DOHH2 (cell line): ENCODE results near the gene CCL19.
A peak's percentile ranks its signal among the peaks of the same experiment; 100 is the strongest.

Experiments used
- H3F3A ChIP-seq: fragments of 200-600 bp; sonication (generic), shearing (Covaris generic); 2 replicates; pipeline ENCODE4 v1.6.0; 2016; ENCODE audit warnings: antibody characterized with exemption, mild to moderate bottlenecking; ENCODE audit not compliant: control insufficient read depth, insufficient read depth
- H3K27ac ChIP-seq: fragments of 200-600 bp; sonication (generic); 2 replicates; pipeline ENCODE4 v1.5.1; 2014; ENCODE audit warnings: low read depth, mild to moderate bottlenecking, low read length, moderate library complexity
- H3K27me3 ChIP-seq: fragments of 200-600 bp; sonication (generic); 2 replicates; pipeline ENCODE4 v1.6.1; 2014; ENCODE audit warnings: mild to moderate bottlenecking, low read length, mixed read lengths; ENCODE audit not compliant: control insufficient read depth
- H3K36me3 ChIP-seq: fragments of 200-600 bp; sonication (generic); 2 replicates; pipeline ENCODE4 v1.6.1; 2014; ENCODE audit warnings: mild to moderate bottlenecking, low read length, moderate library complexity, mixed read lengths; ENCODE audit not compliant: control insufficient read depth
- H3K4me1 ChIP-seq: fragments of 200-600 bp; sonication (generic); 2 replicates; pipeline ENCODE4 v1.6.1; 2014; ENCODE audit warnings: mild to moderate bottlenecking, low read length, mixed read lengths; ENCODE audit not compliant: control insufficient read depth
- H3K4me2 ChIP-seq: fragments of 200-600 bp; sonication (generic); 2 replicates; pipeline ENCODE4 v1.6.0; 2014; ENCODE audit warnings: mild to moderate bottlenecking, low read length, moderate library complexity
- H3K4me3 ChIP-seq: fragments of 200-600 bp; sonication (generic); 2 replicates; pipeline ENCODE4 v1.5.1; 2014; ENCODE audit warnings: mild to moderate bottlenecking, low read length, mixed read lengths
- H3K79me2 ChIP-seq: fragments of 200-600 bp; sonication (generic); 2 replicates; pipeline ENCODE4 v1.6.1; 2014; ENCODE audit warnings: mild to moderate bottlenecking, low read length, mixed read lengths; ENCODE audit not compliant: control insufficient read depth
- H3K9me2 ChIP-seq: fragments of 200-600 bp; sonication (generic); replicated peaks from 2 replicates; pipeline ENCODE4 v1.6.1; 2014; ENCODE audit warnings: mild to moderate bottlenecking, low read length, mixed read lengths; ENCODE audit not compliant: control insufficient read depth
- H3K9me3 ChIP-seq: fragments of 200-600 bp; sonication (generic); 2 replicates; pipeline ENCODE4 v1.6.1; 2014; ENCODE audit warnings: antibody characterized with exemption, low read length, mixed read lengths; ENCODE audit not compliant: control insufficient read depth, insufficient read depth
- H4K20me1 ChIP-seq: fragments of 200-600 bp; sonication (generic); 2 replicates; pipeline ENCODE4 v1.6.0; 2014; ENCODE audit warnings: low read depth, mild to moderate bottlenecking, antibody characterized with exemption, low read length, moderate library complexity; ENCODE audit not compliant: control insufficient read depth, insufficient read depth
- CTCF ChIP-seq: fragments of 200-600 bp; sonication (generic); IDR thresholded peaks from one replicate; pipeline ENCODE4 v1.5.1; 2014; ENCODE audit warnings: antibody characterized with exemption, mild to moderate bottlenecking, low read depth, low read length; ENCODE audit not compliant: poor library complexity, severe bottlenecking
- EZH2phosphoT487 ChIP-seq: fragments of 200-600 bp; sonication (generic); IDR thresholded peaks from 2 replicates; pipeline ENCODE4 v1.6.1; 2017; ENCODE audit warnings: borderline replicate concordance, mild to moderate bottlenecking, antibody characterized with exemption, low read length, moderate library complexity, mixed read lengths

The CCL19 gene

DNA sequence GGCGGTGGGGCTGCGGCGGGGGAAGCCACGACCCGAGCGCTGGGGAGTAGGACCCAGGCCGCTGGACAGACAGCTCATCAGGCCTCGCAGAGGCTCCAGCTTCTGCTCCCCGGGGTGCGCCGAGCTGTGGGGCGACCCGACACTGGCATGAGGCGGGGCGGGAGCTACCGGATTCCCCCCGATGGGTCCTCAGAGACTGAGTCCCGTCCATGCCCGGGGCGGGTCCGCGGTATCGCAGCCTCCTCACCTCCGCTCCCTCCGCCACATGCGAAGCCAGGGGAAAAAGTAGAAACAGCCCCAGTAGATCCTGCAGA, 26.1 kb downstream of the CCL19 start:
- Histone ChIP-seq H3K9me2 (no peaks in the 10 kb centered on the region), H3K9me3 (no peaks in the 10 kb centered on the region), H3K4me3 (peak overlapping the region; percentile 79), H3K4me2 (peak overlapping the region; percentile 83), H3K36me3 (no peaks in the 10 kb centered on the region), H3K27ac (no peak overlapping the region), H3K4me1 (peaks cover 16% of the 10 kb centered on the region), H3K27me3 (peaks cover 5% of the 10 kb centered on the region; the same call in 1 of the 2 replicates), H3F3A (no peaks in the 10 kb centered on the region), H3K79me2 (no peaks in the 10 kb centered on the region), H4K20me1 (no peaks in the 10 kb centered on the region)
- TF ChIP-seq CTCF: no peak
- no peak for TF ChIP-seq EZH2phosphoT487

- Histone ChIP-seq H4K20me1 (no peaks in the 10 kb centered on the region), H3K27ac (no peak overlapping the region), H3K4me3 (peak overlapping the region; percentile 79), H3K4me2 (peak overlapping the region; percentile 83), H3K9me2 (no peaks in the 10 kb centered on the region), H3K36me3 (no peaks in the 10 kb centered on the region), H3K27me3 (peaks cover 5% of the 10 kb centered on the region; the same call in 1 of the 2 replicates), H3F3A (no peaks in the 10 kb centered on the region), H3K9me3 (no peaks in the 10 kb centered on the region), H3K4me1 (peaks cover 16% of the 10 kb centered on the region), H3K79me2 (no peaks in the 10 kb centered on the region)
- peak; percentile 94 for TF ChIP-seq CTCF
- TF ChIP-seq EZH2phosphoT487: no peak
Observed at GRCh38 chr9:34664281-34665066, 26.6 kb downstream of the CCL19 start.

DNA sequence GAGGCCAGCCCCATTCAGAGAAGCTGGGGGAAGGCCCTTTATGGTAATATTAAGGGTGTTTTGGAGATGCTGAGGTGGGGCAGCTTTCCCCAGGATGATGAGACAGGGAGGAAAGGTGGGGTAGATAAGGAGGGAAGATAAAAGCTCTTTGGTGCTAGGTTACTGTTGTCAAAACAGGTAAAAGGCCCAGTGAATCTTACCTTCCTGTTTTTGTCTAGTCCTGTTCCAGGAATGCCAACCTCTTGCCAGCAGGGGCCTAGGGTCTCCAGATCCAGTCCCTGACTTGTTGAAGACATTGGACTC, 27.8 kb downstream of the CCL19 start:
- Histone ChIP-seq H3K36me3 (no peaks in the 10 kb centered on the region), H3K4me3 (no peak overlapping the region), H3K9me2 (no peaks in the 10 kb centered on the region), H3K4me1 (peaks cover 16% of the 10 kb centered on the region), H4K20me1 (no peaks in the 10 kb centered on the region), H3K9me3 (no peaks in the 10 kb centered on the region), H3F3A (no peaks in the 10 kb centered on the region), H3K79me2 (no peaks in the 10 kb centered on the region), H3K27me3 (peaks cover 5% of the 10 kb centered on the region; the same call in 1 of the 2 replicates), H3K4me2 (no peak overlapping the region), H3K27ac (no peak overlapping the region)
- no peak for TF ChIP-seq EZH2phosphoT487
- no peak for TF ChIP-seq CTCF
